CD14-positive monocyte (primary cell): Measurements from ENCODE around the gene HMCN2. TPM values are rescaled to one million over a fixed set of nuclear protein-coding genes. Genes with fewer than 3 reads are reported as not detected.
A peak's percentile ranks its signal among the peaks of the same experiment; 100 is the strongest.

Experiments
- DNase-seq, 3 donors: peaks; one replicate each; pipeline ENCODE4 v3.0.0-alpha.2; 2011 to 2022
- H2AFZ ChIP-seq: 2 replicates; pipeline ENCODE4 v1.6.0; 2012; ENCODE audit warnings: mild to moderate bottlenecking, low read depth, low read length, inconsistent platforms; ENCODE audit not compliant: insufficient read depth, poor library complexity, severe bottlenecking
- H3K27ac ChIP-seq, 2 donors: 1 replicate in 1 of 2; 2 replicates in 1 of 2; pipeline ENCODE4 v1.5.1; 2012 to 2013; ENCODE audit warnings: low read length in 2 of 2, control low read depth in 1 of 2, inconsistent platforms in 1 of 2, low read depth in 1 of 2, mild to moderate bottlenecking in 1 of 2
- H3K27me3 ChIP-seq, 2 donors: one replicate each; pipeline versions ENCODE4 v1.6.0 to v1.6.1; 2011 to 2013; ENCODE audit warnings: low read length in 2 of 2; ENCODE audit not compliant: control insufficient read depth in 2 of 2, insufficient read depth in 2 of 2
- H3K36me3 ChIP-seq, 2 donors: replicated peaks in 1 of 2; 1 replicate in 1 of 2; 2 replicates in 1 of 2; pipeline versions ENCODE4 v1.5.1 to v1.6.1; 2012 to 2013; ENCODE audit warnings: low read length in 2 of 2, control low read depth in 1 of 2, inconsistent platforms in 1 of 2, mild to moderate bottlenecking in 1 of 2; ENCODE audit not compliant: insufficient read depth in 2 of 2, control insufficient read depth in 1 of 2
- H3K4me1 ChIP-seq, 2 donors: 1 replicate in 1 of 2; 2 replicates in 1 of 2; pipeline versions ENCODE4 v1.5.1 to v1.6.1; 2012 to 2013; ENCODE audit warnings: low read length in 2 of 2, control low read depth in 1 of 2, inconsistent platforms in 1 of 2, mild to moderate bottlenecking in 1 of 2, moderate library complexity in 1 of 2; ENCODE audit not compliant: insufficient read depth in 2 of 2, control insufficient read depth in 1 of 2
- H3K4me2 ChIP-seq: replicated peaks from 2 replicates; pipeline ENCODE3; 2012; ENCODE audit warnings: low read length, moderate library complexity, mild to moderate bottlenecking; ENCODE audit not compliant: poor library complexity, severe bottlenecking; ENCODE audit errors: extremely low read depth
- H3K4me3 ChIP-seq, 3 experiments: fragments of 200-600 bp in 1 of 3; sonication (generic) in 1 of 3; replicated peaks in 1 of 3; 1 replicate in 2 of 3; 2 replicates in 1 of 3; pipeline ENCODE4 v1.5.1; 2011 to 2013; ENCODE audit warnings: low read length in 3 of 3, mild to moderate bottlenecking in 3 of 3, control low read depth in 2 of 3, low read depth in 2 of 3, inconsistent platforms in 1 of 3, moderate library complexity in 1 of 3
- H3K79me2 ChIP-seq: 2 replicates; pipeline ENCODE4 v1.6.0; 2012; ENCODE audit warnings: mild to moderate bottlenecking, control low read depth, inconsistent platforms, low read length, moderate library complexity; ENCODE audit not compliant: insufficient read depth
- H3K9ac ChIP-seq: 2 replicates; pipeline ENCODE4 v1.6.0; 2017; ENCODE audit warnings: low read length, mild to moderate bottlenecking; ENCODE audit not compliant: insufficient read depth, poor library complexity, severe bottlenecking
- H3K9me3 ChIP-seq, 2 donors: replicated peaks in 1 of 2; 1 replicate in 1 of 2; 2 replicates in 1 of 2; pipeline versions ENCODE4 v1.5.1 to v1.6.1; 2012 to 2013; ENCODE audit warnings: low read length in 2 of 2, control low read depth in 1 of 2; ENCODE audit not compliant: control insufficient read depth in 1 of 2, insufficient read depth in 1 of 2
- H4K20me1 ChIP-seq: 2 replicates; pipeline ENCODE4 v1.6.0; 2012; ENCODE audit warnings: mild to moderate bottlenecking, low read length, control low read depth, moderate library complexity; ENCODE audit not compliant: insufficient read depth
- H3K27ac Mint-ChIP-seq, 7 donors: one replicate each; pipeline ENCODE4 v1.8.0; 2020; ENCODE audit warnings: mild to moderate bottlenecking in 7 of 7, mixed read lengths in 7 of 7, moderate library complexity in 6 of 7, inconsistent platforms in 2 of 7
- H3K27me3 Mint-ChIP-seq, 3 donors: one replicate each; pipeline ENCODE4 v1.8.0; 2021 to 2022; ENCODE audit warnings: low read depth in 3 of 3, mild to moderate bottlenecking in 3 of 3, mixed read lengths in 3 of 3, moderate library complexity in 3 of 3, inconsistent platforms in 1 of 3
- H3K36me3 Mint-ChIP-seq, 2 donors: one replicate each; pipeline ENCODE4 v1.8.0; 2020; ENCODE audit warnings: mixed read lengths in 2 of 2, inconsistent platforms in 1 of 2, mild to moderate bottlenecking in 1 of 2
- H3K4me1 Mint-ChIP-seq: one replicate; pipeline ENCODE4 v1.8.0; 2020; ENCODE audit warnings: mild to moderate bottlenecking, mixed read lengths
- H3K4me3 Mint-ChIP-seq, 2 donors: one replicate each; pipeline ENCODE4 v1.8.0; 2020; ENCODE audit warnings: mild to moderate bottlenecking in 2 of 2, mixed read lengths in 2 of 2, moderate library complexity in 1 of 2
- H3K9me3 Mint-ChIP-seq, 7 donors: one replicate each; pipeline ENCODE4 v1.8.0; 2020 to 2022; ENCODE audit warnings: mixed read lengths in 7 of 7, mild to moderate bottlenecking in 6 of 7, moderate library complexity in 6 of 7, inconsistent platforms in 2 of 7
- CTCF ChIP-seq: fragments of 200-600 bp; IDR thresholded peaks from one replicate; pipeline ENCODE4 v1.8.0; 2022; ENCODE audit warnings: antibody characterized with exemption, mild to moderate bottlenecking
- WGBS: methylation state at CpG from one replicate; pipeline ENCODE4 v1.1.5; 2013; ENCODE audit warnings: missing lambda C conversion rate; ENCODE audit not compliant: insufficient coverage; 5-methylcytosine and 5-hydroxymethylcytosine counted together
- intact Hi-C, 2 donors: fragments of 100-400 bp; cut with micrococcal nuclease; formaldehyde crosslinking; loops; one replicate each; pipeline versions ENCODE4 v1.15.0 to v1.15.1; 2023
- polyA plus RNA-seq, 3 donors: library from polyadenylated mRNA; depleted of rRNA in 1 of 3; unstranded in 2 of 3; stranded (reverse) in 1 of 3; fragments of 300-500 nt in 2 of 3; fragments of >200 nt in 1 of 3; fragmentation: Illumina TruSeq in 2 of 3; gene quantifications; 1 replicate in 2 of 3; 2 replicates in 1 of 3; pipeline ENCODE4 v1.2.3, GENCODE V29; 2012 to 2021

HMCN2 gene
- polyA plus RNA-seq, 3 donors, result not detected

DNA sequence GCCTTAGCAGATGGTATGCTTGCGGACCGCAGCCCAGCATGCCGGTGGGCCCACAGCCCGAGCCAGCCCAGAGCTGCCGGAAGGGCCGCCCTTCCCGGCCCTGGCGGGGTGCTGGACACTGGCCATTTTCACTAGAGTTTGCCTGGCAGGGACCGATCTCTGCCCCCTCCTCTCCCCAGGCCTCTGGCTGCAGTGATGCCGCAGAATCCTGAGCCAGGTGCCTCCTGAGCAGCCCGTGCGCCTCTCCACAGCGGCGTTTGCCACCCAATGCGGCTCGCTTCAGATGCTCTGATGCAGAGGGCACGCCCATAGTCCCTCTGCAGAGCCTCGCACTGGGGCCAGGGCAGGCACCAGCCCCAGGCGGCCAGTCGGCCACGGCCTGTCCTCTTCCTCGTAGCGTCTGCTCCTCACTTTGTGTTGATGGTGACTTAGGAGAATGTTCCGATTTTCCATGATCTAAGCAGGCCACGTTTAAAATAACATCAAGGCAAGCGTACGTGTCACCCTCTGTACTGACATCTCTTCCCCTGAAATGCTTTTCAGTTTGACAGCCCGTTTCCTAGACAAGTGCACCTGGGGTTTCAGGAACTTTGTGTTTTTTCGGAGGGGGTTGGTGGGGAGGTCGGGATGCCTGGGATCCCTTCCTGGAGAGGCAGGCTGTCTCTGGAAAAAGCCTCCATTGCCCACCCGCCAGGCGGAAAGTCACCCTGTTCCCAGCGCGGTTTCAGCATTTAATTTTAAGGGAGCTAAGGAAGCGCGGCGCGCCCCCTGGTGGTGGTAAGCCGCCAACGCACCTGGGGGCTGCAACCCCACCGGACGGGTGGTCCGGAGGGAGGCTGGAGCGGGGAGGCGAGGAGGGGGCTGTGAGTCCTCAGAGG lies 29.8 kb upstream of the HMCN2 start:
- intact Hi-C loops, result loop anchor here (1.0 to 10.0 kb wide), 2 partner anchors 128 to 351 kb away; no protein-coding TSS in a partner anchor
- 58% methylated on average over 29 of the region's 45 CpGs for WGBS
- Histone ChIP-seq H3K36me3 (no peaks in the 10 kb centered on the region), H2AFZ (peak overlapping the region; percentile 70), H3K79me2 (no peaks in the 10 kb centered on the region), H3K27me3 (no peaks in the 10 kb centered on the region), H3K9me3 (no peaks in the 10 kb centered on the region), H3K27ac (no peak overlapping the region), H3K4me3 (no peak overlapping the region), H3K4me1 (peaks cover 5 to 8% of the 10 kb centered on the region in 2 donors), H3K9ac (no peak overlapping the region), H4K20me1 (no peaks in the 10 kb centered on the region), H3K4me2 (peak overlapping the region; percentile 50)
- Mint-ChIP-seq H3K4me3 (peak overlapping the region in 1 of 2 donors; percentile 62), H3K27me3 (peaks cover 3 to 5% (median 3%) of the 10 kb centered on the region in 3 donors), H3K4me1 (peaks cover 10% of the 10 kb centered on the region), H3K9me3 (peaks cover 0 to 2% (median 0%) of the 10 kb centered on the region in 7 donors), H3K36me3 (no peaks in the 10 kb centered on the region), H3K27ac (no peak overlapping the region)
- peak; percentile 100 for TF ChIP-seq CTCF
- DNase-seq, result peak; percentile 45 to 67 (median 60)

DNA sequence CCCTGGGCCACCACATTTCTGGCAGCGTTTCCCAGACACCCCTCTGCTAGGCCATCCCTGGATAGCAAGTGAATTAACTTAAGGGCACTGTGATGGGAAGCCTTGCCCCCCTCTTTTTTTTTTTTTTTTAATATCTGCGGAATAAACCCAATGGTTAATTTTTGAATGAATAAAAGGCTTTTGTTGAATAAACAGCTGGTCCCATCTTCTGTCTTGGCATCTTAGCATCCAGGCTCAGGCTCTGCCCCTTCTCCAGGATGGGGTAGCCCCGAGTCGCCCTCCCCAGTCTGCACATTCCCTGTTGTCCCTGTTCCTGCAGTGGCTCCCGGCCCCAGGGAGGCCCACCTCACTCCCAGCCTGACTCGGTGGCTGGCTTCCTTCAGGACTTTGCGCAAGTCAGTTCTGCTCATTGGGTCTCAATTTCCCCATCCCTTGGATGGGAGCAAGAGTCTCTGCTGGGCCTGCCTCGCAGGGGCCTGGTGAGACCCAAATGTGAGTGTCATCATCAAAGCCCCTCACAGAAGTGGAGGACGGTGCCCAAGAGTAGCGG lies 29.0 kb upstream of the HMCN2 start:
- H3K36me3 ChIP-seq, result no peaks in the 10 kb centered on the region
- peak; percentile 70 for TF ChIP-seq CTCF
- Mint-ChIP-seq H3K27ac (no peak overlapping the region), H3K4me1 (peaks cover 13% of the 10 kb centered on the region), H3K36me3 (no peaks in the 10 kb centered on the region), H3K27me3 (peaks cover 3 to 4% (median 3%) of the 10 kb centered on the region in 3 donors), H3K4me3 (no peak overlapping the region), H3K9me3 (peaks cover 0 to 2% (median 0%) of the 10 kb centered on the region in 7 donors)
- H3K27ac ChIP-seq, result no peak overlapping the region
- no peaks in the 10 kb centered on the region for H4K20me1 ChIP-seq
- WGBS, result 65% methylated on average over 4 of the region's 10 CpGs
- peaks cover 5 to 12% of the 10 kb centered on the region in 2 donors for H3K4me1 ChIP-seq
- H3K4me3 ChIP-seq, result no peak overlapping the region
- H3K4me2 ChIP-seq, result no peak overlapping the region
- peak overlapping the region; percentile 70 for H2AFZ ChIP-seq
- H3K9me3 ChIP-seq, result no peaks in the 10 kb centered on the region
- no peaks in the 10 kb centered on the region for H3K79me2 ChIP-seq
- no peak for DNase-seq
- no peak overlapping the region for H3K9ac ChIP-seq
- intact Hi-C loops, result loop anchor here (1.0 to 10.0 kb wide), 2 partner anchors 129 to 352 kb away; no protein-coding TSS in a partner anchor
- H3K27me3 ChIP-seq, result no peaks in the 10 kb centered on the region
